AG08396 (cell line): ENCODE data around the gene GJC1.

ENCODE experiments used
- DNase-seq: peaks from one replicate; pipeline ENCODE4 v3.0.0; 2012; ENCODE audit warnings: low spot score, mixed read lengths

The GJC1 gene

GRCh38 chr17:44776628-44777393 is 53.3 kb downstream of the GJC1 start:
- DNase-seq = no peak

DNA sequence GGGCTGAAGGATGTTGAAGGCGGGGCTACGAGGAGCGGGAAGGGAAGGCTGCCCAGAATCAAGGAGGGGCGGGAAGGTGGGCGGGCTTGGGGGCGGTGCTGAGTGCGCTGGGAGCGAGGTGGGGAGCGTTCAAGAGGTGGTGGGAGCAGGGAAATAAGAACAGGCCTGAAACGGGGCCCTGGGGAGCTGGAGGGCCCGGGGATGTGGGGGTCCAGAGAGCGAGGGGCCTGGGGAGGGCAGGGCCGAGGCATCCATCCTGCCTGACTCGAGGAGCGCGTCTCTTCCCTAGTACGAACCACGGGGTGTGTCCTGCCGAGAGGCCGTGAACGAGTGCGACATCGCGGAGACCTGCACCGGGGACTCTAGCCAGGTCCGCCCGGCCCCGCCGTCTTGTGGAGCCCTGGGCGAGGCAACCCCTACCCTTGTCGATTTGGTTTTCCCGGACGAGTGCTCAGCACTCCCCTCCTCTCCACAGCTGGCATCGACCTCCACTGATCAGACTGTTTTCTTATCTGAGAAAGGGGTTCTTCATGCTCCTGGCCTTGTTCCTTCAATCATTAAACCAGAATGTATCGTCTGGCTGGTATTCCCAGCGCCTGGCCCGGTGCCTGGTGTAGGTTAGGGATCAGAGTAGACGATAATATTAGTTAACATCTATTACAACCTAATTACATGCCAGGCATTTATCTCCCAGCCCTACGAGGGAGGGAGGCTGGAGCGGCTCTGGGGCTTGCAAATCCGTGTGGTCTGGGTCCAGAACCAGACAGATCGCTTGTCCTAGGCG is 54.1 kb downstream of the GJC1 start:
- DNase-seq = no peak

- peak; percentile 99 for DNase-seq
Observed at GRCh38 chr17:44775136-44775837, 54.8 kb downstream of the GJC1 start.

DNA sequence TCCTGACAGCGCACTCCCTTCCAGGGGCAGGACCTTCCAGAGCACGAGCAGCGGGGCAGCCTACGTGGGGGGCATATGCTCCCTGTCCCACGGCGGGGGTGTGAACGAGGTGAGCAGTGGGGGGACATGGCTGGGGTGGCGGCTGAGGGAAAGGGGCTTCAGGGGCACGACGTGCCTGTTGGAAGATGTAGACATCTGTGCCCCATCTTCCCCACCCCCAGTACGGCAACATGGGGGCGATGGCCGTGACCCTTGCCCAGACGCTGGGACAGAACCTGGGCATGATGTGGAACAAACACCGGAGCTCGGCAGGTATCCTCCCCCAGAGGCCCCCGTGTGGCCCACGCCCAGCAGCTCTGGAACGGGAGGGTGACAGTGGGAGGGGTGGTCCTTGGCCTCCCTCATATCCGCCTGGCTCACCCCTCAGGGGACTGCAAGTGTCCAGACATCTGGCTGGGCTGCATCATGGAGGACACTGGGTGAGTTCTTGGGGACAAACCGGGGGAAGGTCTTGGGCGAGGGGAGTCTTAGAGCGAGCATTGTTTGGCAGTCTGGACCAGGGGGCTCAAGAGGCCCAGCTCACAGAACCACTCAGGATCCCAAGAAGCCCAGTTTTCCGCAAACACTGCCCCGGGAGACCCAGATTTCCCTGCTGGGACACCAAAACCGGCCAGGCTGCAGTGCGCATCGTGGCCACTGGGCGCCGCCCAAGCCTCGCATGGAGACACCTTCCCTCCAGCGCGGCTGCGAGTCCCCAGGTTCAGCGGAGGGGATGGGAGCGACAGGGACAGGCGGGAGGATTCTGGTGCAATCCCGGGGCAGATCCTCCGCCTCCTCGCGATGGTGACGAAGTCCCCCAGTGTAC is 55.6 kb downstream of the GJC1 start:
- DNase-seq = peak; percentile 92

- no peak for DNase-seq
Observed at GRCh38 chr17:44773140-44773539, 56.9 kb downstream of the GJC1 start.

DNA sequence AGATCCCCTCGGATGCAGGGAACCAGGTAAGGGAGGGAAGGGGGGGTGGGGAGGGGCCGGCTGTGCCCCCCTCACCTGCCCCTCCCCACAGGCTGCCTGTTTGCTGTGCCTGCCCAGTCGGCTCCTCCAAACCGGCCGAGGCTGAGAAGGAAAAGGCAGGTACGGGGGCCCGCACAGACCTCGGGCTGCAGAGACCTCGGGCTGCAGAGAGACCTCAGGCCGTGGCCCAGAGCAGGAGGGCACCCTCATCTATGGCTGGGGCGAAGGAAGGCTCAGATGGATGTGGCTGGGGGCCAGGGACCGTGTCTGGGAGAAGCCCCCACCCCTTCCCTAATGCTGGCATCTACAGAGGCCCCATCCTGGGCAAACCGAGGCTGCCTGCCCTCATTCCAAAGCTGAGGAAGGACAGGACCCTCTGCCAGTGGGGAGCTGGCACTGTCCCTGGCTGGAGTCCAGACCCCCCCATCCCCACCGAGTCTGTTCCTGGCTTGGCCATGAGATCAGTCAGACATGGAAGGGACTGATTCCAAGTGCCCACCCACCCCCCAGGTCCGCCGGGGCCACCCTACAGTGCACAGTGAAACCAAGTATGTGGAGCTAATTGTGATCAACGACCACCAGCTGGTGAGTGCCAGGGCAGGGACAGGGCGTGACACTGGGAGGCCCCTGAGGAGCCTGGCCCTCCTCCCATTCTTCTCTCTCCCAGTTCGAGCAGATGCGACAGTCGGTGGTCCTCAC is 57.6 kb downstream of the GJC1 start:
- DNase-seq = no peak

DNA sequence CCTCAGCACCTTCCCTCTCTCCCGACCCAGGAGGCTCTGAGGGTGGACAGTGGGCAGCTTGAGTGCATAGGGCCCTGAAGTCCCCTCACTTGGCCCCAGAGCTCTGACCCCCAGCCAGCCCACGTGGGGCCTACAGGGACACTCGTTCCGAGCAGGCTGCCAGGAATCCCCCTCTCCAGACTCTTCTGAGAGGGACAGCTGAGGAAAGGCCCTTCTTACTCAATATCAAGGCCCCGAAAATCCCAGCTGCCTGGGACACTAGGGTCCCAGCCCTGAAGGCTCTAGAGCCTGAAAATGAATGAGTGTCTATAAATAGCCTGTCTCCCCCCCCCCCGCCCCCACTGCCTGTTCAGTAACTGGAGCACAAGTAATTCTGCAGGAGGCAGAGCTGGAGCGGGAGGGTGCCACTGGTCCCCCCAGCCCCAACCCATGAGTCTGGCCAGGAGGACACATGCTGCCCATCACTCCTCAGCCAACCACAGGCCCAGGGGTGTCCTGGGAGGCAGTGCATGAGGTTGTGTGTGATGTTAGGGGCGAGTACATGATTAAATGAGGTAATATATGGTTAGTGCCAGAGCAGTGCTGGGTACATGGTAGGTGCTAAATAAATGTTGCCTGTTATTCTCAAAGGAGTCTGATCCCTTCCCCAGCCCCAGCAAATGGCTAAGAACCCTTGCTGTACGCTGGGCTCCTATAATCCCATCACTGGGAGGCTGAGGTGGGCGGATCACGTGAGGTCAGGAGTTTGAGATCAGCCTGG is 59.7 kb downstream of the GJC1 start:
- no peak for DNase-seq

DNA sequence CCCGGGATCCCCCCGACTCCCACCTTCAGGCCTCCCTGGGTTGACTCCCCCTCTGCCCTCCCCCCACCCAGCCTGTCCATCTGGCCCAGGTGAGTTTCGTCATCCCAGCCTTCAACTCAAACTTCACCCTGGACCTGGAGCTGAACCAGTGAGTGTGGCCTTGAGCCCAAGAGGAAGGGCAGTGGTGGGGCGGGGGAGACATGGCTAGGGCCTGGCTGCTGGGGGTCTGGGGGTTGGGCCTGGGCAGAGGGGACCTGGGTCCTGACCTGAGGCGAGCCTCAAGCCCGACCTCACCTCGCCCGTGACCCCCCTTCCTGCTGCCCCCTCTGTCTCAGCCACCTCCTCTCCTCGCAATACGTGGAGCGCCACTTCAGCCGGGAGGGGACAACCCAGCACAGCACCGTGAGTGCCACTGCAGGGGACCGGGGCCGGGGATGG is 60.4 kb downstream of the GJC1 start:
- no peak for DNase-seq

GRCh38 chr17:44769230-44769629 is 60.9 kb downstream of the GJC1 start:
- no peak for DNase-seq

- no peak for DNase-seq
Observed at GRCh38 chr17:44768505-44769142, 61.5 kb downstream of the GJC1 start.

DNA sequence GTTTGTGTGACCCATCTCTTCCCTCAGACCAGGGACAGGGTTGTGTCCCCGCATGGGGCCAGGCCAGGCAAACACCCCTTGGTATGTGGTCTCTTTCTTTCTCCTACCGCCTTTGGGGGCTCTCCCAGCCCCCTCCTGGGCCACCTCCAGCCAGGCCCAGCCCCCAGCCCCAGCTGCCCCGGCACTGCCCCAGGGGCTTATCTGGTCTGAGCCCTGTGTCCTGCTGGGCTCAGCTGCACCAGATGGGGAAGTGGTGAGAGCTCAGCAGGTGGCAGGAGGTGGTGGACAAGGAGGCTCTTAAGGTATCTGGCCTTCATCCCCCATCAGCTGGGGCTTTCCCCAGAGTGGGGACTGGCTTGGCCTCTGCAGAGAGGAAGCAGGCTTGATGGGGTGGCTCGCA is 62.6 kb downstream of the GJC1 start:
- DNase-seq = no peak

DNA sequence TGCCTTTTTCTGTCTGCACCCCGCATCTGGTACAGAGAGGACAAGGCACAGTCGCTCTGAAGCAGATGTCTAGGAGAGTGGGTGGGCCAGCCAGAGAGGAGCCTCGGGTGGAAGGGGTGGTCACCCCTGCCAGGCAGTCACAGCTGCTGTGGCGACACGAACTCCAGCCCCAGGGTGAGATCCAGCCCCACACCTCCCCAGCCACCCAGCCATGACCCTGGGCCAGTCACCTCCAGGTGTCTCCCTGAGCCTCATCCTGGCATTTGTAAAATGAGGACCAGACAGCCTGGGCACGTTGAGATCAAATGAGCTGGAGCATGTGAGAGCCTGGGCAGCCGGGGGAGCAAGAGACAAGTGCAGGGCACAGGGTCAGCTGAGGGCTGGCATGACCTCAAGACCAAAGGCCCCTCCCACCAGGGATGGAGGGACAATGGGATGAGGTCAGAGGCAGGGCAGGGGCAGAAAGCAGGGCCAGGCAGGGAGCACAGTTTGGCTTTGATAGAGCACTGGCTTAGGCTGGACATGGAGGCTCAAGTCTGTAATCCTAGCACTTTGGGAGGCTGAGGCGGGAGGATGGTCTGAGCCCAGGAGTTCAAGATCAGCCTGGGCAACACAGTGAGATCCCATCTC is 63.6 kb downstream of the GJC1 start:
- no peak for DNase-seq

DNA sequence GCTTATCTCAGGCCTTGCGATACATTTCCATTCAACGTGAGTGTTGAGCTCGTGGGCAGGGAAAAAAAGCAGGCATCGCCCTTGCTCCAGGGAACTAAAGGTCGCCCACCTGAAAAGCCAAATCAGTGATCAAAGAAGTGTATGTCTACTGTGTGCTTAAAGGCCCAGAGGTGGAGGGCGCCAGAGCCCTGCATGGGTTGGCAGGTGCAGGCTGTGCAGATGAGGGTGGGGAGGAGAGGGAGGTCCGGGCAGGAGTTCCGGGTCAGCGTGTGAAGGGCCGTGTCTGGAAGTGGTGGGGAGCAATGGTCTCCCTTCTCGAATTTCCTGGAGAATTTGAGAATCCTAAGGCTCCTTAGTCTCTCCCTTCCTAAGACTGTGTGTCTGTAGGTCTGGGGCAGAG is 64.1 kb downstream of the GJC1 start:
- no peak for DNase-seq

- no peak for DNase-seq
Observed at GRCh38 chr17:44763170-44763569, 66.9 kb downstream of the GJC1 start.

DNA sequence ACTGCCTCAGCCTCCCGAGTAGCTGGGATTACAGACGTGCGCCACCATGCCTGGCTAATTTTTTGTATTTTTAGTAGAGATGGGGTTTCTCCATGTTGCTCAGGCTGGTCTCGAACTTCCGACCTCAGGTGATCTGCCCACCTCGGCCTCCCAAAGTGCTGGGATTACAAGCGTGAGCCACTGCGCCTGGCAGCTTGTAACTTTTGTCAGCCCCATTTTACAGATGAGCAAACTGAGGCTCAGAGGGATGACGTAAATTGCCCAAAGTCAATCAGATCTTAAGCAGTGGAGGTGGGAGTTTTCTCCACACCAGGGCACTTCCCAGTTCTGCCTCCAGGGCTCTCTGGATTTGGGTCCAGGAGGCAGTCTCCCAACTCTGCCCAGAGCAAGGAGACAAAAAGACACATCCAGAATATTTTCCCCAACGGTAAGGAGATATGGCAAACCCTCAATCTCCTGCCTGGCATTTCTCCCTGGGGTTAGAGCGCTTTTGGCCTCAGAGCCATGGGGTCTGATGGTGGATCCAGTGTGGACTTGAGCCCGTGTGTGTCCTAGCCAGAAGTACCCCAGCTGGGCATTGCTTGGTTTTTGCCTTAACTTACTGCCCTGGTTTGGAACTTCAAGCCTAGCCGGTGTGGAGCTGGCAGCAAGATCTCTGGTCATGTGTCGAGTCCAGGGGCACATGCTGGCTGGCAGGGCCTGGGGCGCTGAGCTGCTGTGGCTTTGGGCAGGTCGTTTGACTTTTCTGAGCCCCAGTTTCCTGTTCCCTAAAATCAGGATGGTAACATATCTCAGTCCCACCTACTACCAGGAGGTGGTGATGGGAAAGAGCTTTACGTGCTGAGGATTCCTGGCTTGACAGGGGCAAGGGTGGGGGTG is 67.9 kb downstream of the GJC1 start:
- DNase-seq = no peak

DNA sequence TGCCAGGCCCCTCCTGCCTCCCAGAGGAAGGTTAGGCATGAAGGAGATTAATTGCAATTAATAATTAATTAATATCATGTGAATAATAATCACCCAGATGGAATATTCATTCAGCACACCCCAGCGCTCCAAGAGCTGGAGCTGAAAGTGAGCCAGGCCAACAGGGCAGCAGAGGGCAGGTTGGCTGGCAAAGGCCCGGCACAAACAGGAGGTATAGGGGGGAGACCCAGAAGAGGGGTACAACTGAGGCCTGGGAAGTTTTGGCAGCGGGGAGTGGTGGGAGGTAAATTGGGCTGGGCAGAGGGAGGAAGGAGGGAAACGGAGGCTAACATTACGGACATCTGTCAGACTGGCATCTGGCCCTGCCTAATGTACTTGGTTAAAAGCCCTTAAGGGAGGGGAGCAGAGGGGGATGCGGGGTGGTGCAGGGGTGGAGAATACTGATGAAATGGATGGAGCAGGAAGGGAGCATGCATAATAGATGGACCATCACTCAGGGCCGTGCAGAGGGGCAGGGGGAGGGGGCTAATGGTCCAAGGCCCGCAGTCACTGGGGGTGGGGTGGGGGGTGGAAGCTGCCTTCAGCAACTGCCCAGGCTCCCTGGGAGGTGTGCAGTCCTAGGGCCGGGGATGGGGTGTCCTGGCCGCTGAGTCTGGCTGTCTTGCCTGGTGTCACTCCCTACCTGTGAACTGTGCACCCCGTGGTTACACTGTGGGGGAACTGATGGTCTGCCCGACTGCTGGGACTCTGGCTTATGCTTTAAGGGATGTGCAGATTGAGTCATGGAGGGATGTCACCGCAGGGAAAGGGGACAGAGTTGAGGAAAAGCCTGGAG is 69.4 kb downstream of the GJC1 start:
- no peak for DNase-seq

- no peak for DNase-seq
Observed at GRCh38 chr17:44759916-44760243, 70.2 kb downstream of the GJC1 start.
